Astrocyte (in vitro differentiated cells and primary cell): ENCODE results near the gene ATF7. TPM values are rescaled to one million over a fixed set of nuclear protein-coding genes. Genes with fewer than 3 reads are reported as not detected.

Source experiments
- DNase-seq: peaks from one replicate; pipeline ENCODE4 v3.0.0-alpha.2; 2010; ENCODE audit warnings: low read depth
- FAIRE-seq: peaks from 2 replicates; lab custom pipeline; 2011; peaks lifted over from hg19 to GRCh38; lab: Jason Lieb, UNC
- H2AFZ ChIP-seq: 2 replicates; pipeline ENCODE4 v1.6.0; 2012; ENCODE audit warnings: low read depth, low read length, inconsistent platforms
- H3K27ac ChIP-seq: 2 replicates; pipeline ENCODE4 v1.5.1; 2011; ENCODE audit warnings: low read depth, low read length, inconsistent platforms
- H3K27me3 ChIP-seq: 2 replicates; pipeline ENCODE4 v1.6.0; 2011; ENCODE audit warnings: low read length, inconsistent platforms; ENCODE audit not compliant: insufficient read depth
- H3K36me3 ChIP-seq: 2 replicates; pipeline ENCODE4 v1.5.1; 2011; ENCODE audit warnings: low read length, inconsistent platforms; ENCODE audit not compliant: insufficient read depth
- H3K4me1 ChIP-seq: 2 replicates; pipeline ENCODE4 v1.5.1; 2011; ENCODE audit warnings: low read length, inconsistent platforms; ENCODE audit not compliant: insufficient read depth
- H3K4me2 ChIP-seq: 2 replicates; pipeline ENCODE4 v1.6.0; 2012; ENCODE audit warnings: low read length, inconsistent platforms
- H3K4me3 ChIP-seq: 2 replicates; pipeline ENCODE4 v1.5.1; 2011; ENCODE audit warnings: low read depth, mild to moderate bottlenecking, low read length, inconsistent platforms; ENCODE audit not compliant: insufficient read depth
- H3K79me2 ChIP-seq: 2 replicates; pipeline ENCODE4 v1.6.0; 2012; ENCODE audit warnings: mild to moderate bottlenecking, low read length, inconsistent platforms; ENCODE audit not compliant: insufficient read depth
- H3K9ac ChIP-seq: 2 replicates; pipeline ENCODE4 v1.6.0; 2012; ENCODE audit warnings: mild to moderate bottlenecking, low read length, inconsistent platforms
- H3K9me3 ChIP-seq: 2 replicates; pipeline ENCODE4 v1.5.1; 2012; ENCODE audit warnings: low read depth, mild to moderate bottlenecking, low read length, inconsistent platforms; ENCODE audit not compliant: insufficient read depth
- H4K20me1 ChIP-seq: 2 replicates; pipeline ENCODE4 v1.6.0; 2012; ENCODE audit warnings: low read length, inconsistent platforms; ENCODE audit not compliant: insufficient read depth
- H3K27ac Mint-ChIP-seq: one replicate; pipeline ENCODE4 v1.8.0; 2021; ENCODE audit warnings: mild to moderate bottlenecking, mixed read lengths; ENCODE audit not compliant: unreplicated experiment
- H3K27me3 Mint-ChIP-seq: one replicate; pipeline ENCODE4 v1.8.0; 2021; ENCODE audit warnings: low read depth, mixed read lengths; ENCODE audit not compliant: unreplicated experiment
- H3K36me3 Mint-ChIP-seq: one replicate; pipeline ENCODE4 v1.8.0; 2021; ENCODE audit warnings: low read depth, mixed read lengths; ENCODE audit not compliant: unreplicated experiment
- H3K4me1 Mint-ChIP-seq: one replicate; pipeline ENCODE4 v1.8.0; 2021; ENCODE audit warnings: low read depth, mixed read lengths; ENCODE audit not compliant: unreplicated experiment
- H3K4me3 Mint-ChIP-seq: one replicate; pipeline ENCODE4 v1.8.0; 2021; ENCODE audit warnings: mild to moderate bottlenecking, moderate library complexity, mixed read lengths; ENCODE audit not compliant: unreplicated experiment
- H3K9me3 Mint-ChIP-seq: one replicate; pipeline ENCODE4 v1.8.0; 2021; ENCODE audit warnings: mild to moderate bottlenecking, mixed read lengths; ENCODE audit not compliant: unreplicated experiment
- CTCF ChIP-seq: IDR thresholded peaks from 2 replicates; pipeline ENCODE4 v1.5.1; 2011; ENCODE audit warnings: low read depth, mild to moderate bottlenecking, inconsistent platforms, low read length, moderate library complexity; ENCODE audit not compliant: insufficient read depth
- EZH2 ChIP-seq: IDR thresholded peaks from 2 replicates; pipeline ENCODE4 v1.6.1; 2012; ENCODE audit warnings: mild to moderate bottlenecking, low read length, inconsistent platforms; ENCODE audit not compliant: insufficient read depth
- total RNA-seq: library from RNA; stranded (reverse); gene quantifications from 2 replicates; pipeline ENCODE4 v1.2.1, GENCODE V29; 2021

Gene ATF7
- total RNA-seq, 1 donor from 2014 or later: 38.3 TPM

GRCh38 chr12:53617700-53618099, 8.5 kb downstream of the ATF7 start:
- no peak overlapping the region for H3K4me3 Mint-ChIP-seq
- H3K27me3 Mint-ChIP-seq: no peaks in the 10 kb centered on the region
- H3K9me3 Mint-ChIP-seq: no peaks in the 10 kb centered on the region
- H3K4me2 ChIP-seq: no peak overlapping the region
- DNase-seq: no peak
- no peaks in the 10 kb centered on the region for H3K36me3 Mint-ChIP-seq
- no peak overlapping the region for H3K4me3 ChIP-seq
- no peak overlapping the region for H2AFZ ChIP-seq
- H4K20me1 ChIP-seq: peaks cover 57% of the 10 kb centered on the region
- TF ChIP-seq EZH2 (no peak), CTCF (no peak)
- peaks cover 93% of the 10 kb centered on the region for H3K79me2 ChIP-seq
- no peaks in the 10 kb centered on the region for H3K9me3 ChIP-seq
- H3K4me1 Mint-ChIP-seq: peaks cover 3% of the 10 kb centered on the region
- no peaks in the 10 kb centered on the region for H3K4me1 ChIP-seq
- no peak overlapping the region for H3K9ac ChIP-seq
- no peaks in the 10 kb centered on the region for H3K27me3 ChIP-seq
- no peak overlapping the region for H3K27ac Mint-ChIP-seq
- no peaks in the 10 kb centered on the region for H3K36me3 ChIP-seq
- FAIRE-seq: no peak
- no peak overlapping the region for H3K27ac ChIP-seq

- no peak overlapping the region for H3K4me3 Mint-ChIP-seq
- no peak overlapping the region for H3K27ac ChIP-seq
- peaks cover 62% of the 10 kb centered on the region for H4K20me1 ChIP-seq
- H3K27me3 ChIP-seq: no peaks in the 10 kb centered on the region
- H3K4me2 ChIP-seq: no peak overlapping the region
- H3K36me3 ChIP-seq: no peaks in the 10 kb centered on the region
- no peaks in the 10 kb centered on the region for H3K9me3 Mint-ChIP-seq
- H2AFZ ChIP-seq: no peak overlapping the region
- H3K4me3 ChIP-seq: no peak overlapping the region
- no peak for FAIRE-seq
- no peak overlapping the region for H3K9ac ChIP-seq
- no peaks in the 10 kb centered on the region for H3K27me3 Mint-ChIP-seq
- TF ChIP-seq EZH2 (no peak), CTCF (no peak)
- no peak overlapping the region for H3K27ac Mint-ChIP-seq
- H3K4me1 ChIP-seq: no peaks in the 10 kb centered on the region
- H3K9me3 ChIP-seq: no peaks in the 10 kb centered on the region
- H3K4me1 Mint-ChIP-seq: peaks cover 3% of the 10 kb centered on the region
- H3K79me2 ChIP-seq: peaks cover 92% of the 10 kb centered on the region
- DNase-seq: no peak
- no peaks in the 10 kb centered on the region for H3K36me3 Mint-ChIP-seq
Measured at GRCh38 chr12:53616950-53617349, 9.2 kb downstream of the ATF7 start.

GRCh38 chr12:53613821-53614220, 12.4 kb downstream of the ATF7 start:
- no peaks in the 10 kb centered on the region for H3K9me3 ChIP-seq
- Mint-ChIP-seq H3K4me3 (no peak overlapping the region), H3K27ac (no peak overlapping the region), H3K27me3 (no peaks in the 10 kb centered on the region), H3K4me1 (peaks cover 3% of the 10 kb centered on the region), H3K36me3 (no peaks in the 10 kb centered on the region), H3K9me3 (no peaks in the 10 kb centered on the region)
- H3K27me3 ChIP-seq: no peaks in the 10 kb centered on the region
- peaks cover 58% of the 10 kb centered on the region for H4K20me1 ChIP-seq
- no peaks in the 10 kb centered on the region for H3K4me1 ChIP-seq
- H3K9ac ChIP-seq: no peak overlapping the region
- H3K79me2 ChIP-seq: peaks cover 85% of the 10 kb centered on the region
- no peak overlapping the region for H3K4me3 ChIP-seq
- no peak overlapping the region for H3K27ac ChIP-seq
- H3K36me3 ChIP-seq: no peaks in the 10 kb centered on the region
- no peak for FAIRE-seq
- DNase-seq: peak; percentile 37
- no peak overlapping the region for H2AFZ ChIP-seq
- TF ChIP-seq CTCF: no peak
- TF ChIP-seq EZH2: no peak
- no peak overlapping the region for H3K4me2 ChIP-seq
